Activated T-cell treated with anti-CD3 and anti-CD28 coated beads for 1 hour (primary cell): ENCODE results near the gene SENP5.
"Not testable (repeated sequence)": the region's sequence is repeated elsewhere in the genome, so short reads cannot be mapped to it uniquely, and the experiment has no call there.

Source experiments
- DNase-seq: peaks from one replicate; pipeline ENCODE4 v3.0.0-alpha.2; 2020; ENCODE audit warnings: low read depth

The SENP5 gene

GRCh38 chr3:196867507-196868296 is at the start of gene SENP5:
SENP5 (plus strand) TSS chr3:196867920; CDS start chr3:196885182, 17,262 bp downstream.
- DNase-seq, result peak; percentile 79

- no peak for DNase-seq
Observed at GRCh38 chr3:196821806-196822355, 45.8 kb upstream of the SENP5 start.

- not testable (repeated sequence) for DNase-seq
Observed at GRCh38 chr3:196829651-196830050, 38.1 kb upstream of the SENP5 start.

- DNase-seq, result no peak
Observed at GRCh38 chr3:196835086-196835485, 32.6 kb upstream of the SENP5 start.

- not testable (repeated sequence) for DNase-seq
Observed at GRCh38 chr3:196836626-196837025, 31.1 kb upstream of the SENP5 start.

GRCh38 chr3:196837819-196838420 is 29.8 kb upstream of the SENP5 start:
- DNase-seq, result peak; percentile 60

- DNase-seq, result not testable (repeated sequence)
Observed at GRCh38 chr3:196839351-196839750, 28.4 kb upstream of the SENP5 start.

GRCh38 chr3:196842567-196843434 is 24.9 kb upstream of the SENP5 start:
- DNase-seq, result no peak

- DNase-seq, result no peak
Observed at GRCh38 chr3:196843435-196844110, 24.1 kb upstream of the SENP5 start.

GRCh38 chr3:196844235-196845219 is 23.2 kb upstream of the SENP5 start:
- DNase-seq, result not testable (repeated sequence)

- DNase-seq, result not testable (repeated sequence)
Observed at GRCh38 chr3:196848375-196848774, 19.3 kb upstream of the SENP5 start.

- no peak for DNase-seq
Observed at GRCh38 chr3:196849180-196849741, 18.5 kb upstream of the SENP5 start.

- DNase-seq, result not testable (repeated sequence)
Observed at GRCh38 chr3:196863000-196863399, 4.7 kb upstream of the SENP5 start.

GRCh38 chr3:196867155-196867506 is 589 bp upstream of the SENP5 start:
- DNase-seq, result no peak

GRCh38 chr3:196868297-196868661 is 559 bp downstream of the SENP5 start:
- no peak for DNase-seq

- DNase-seq, result no peak
Observed at GRCh38 chr3:196872316-196872715, 4.6 kb downstream of the SENP5 start.

GRCh38 chr3:196874511-196875094 is 6.9 kb downstream of the SENP5 start:
- DNase-seq, result not testable (repeated sequence)

GRCh38 chr3:196875258-196875657 is 7.5 kb downstream of the SENP5 start:
- DNase-seq, result no peak

GRCh38 chr3:196883361-196883760 is 15.6 kb downstream of the SENP5 start:
- DNase-seq, result no peak

- DNase-seq, result no peak
Observed at GRCh38 chr3:196886144-196886543, 18.4 kb downstream of the SENP5 start.
